ENCODE results near the gene OR14A16. TPM values are rescaled to one million over a fixed set of nuclear protein-coding genes. Genes with fewer than 3 reads are reported as not detected.

The OR14A16 gene
- total RNA-seq, 1 experiment from 2014 or later, result not detected

DNA sequence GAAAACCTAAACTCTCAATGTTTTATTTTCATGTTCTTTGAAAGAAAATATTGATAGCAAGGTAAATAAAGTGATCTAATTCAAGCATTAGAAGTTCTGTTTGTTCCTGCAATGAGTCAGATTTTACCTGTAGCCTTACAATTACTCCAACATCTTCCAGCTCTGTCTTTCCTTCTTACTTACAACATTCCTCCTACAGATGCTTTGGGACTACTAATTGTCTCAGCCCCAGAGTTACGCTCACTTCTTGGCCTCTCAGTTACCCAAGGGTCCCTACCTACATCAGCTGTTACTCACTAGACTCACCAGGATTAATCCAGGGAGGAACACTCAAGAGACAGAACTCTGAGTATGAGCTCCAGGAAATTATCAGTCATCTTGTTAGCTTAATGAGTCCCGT, 26.4 kb downstream of the OR14A16 start:
- Mint-ChIP-seq H3K4me3 (ENCODE audit: low read depth, unreplicated experiment) (no peak overlapping the region), H3K36me3 (ENCODE audit: insufficient read depth, unreplicated experiment) (no peaks in the 10 kb centered on the region), H3K9me3 (ENCODE audit: low read depth, unreplicated experiment) (peaks cover 12% of the 10 kb centered on the region), H3K27ac (ENCODE audit: unreplicated experiment) (no peak overlapping the region), H3K4me1 (ENCODE audit: low read depth, unreplicated experiment) (no peaks in the 10 kb centered on the region), H3K27me3 (ENCODE audit: unreplicated experiment) (no peaks in the 10 kb centered on the region)
- DNase-seq, result no peak
- intact Hi-C loops (cut with micrococcal nuclease; ENCODE audit: unreplicated experiment), result no loop called here
- TF ChIP-seq, protein P1, sequence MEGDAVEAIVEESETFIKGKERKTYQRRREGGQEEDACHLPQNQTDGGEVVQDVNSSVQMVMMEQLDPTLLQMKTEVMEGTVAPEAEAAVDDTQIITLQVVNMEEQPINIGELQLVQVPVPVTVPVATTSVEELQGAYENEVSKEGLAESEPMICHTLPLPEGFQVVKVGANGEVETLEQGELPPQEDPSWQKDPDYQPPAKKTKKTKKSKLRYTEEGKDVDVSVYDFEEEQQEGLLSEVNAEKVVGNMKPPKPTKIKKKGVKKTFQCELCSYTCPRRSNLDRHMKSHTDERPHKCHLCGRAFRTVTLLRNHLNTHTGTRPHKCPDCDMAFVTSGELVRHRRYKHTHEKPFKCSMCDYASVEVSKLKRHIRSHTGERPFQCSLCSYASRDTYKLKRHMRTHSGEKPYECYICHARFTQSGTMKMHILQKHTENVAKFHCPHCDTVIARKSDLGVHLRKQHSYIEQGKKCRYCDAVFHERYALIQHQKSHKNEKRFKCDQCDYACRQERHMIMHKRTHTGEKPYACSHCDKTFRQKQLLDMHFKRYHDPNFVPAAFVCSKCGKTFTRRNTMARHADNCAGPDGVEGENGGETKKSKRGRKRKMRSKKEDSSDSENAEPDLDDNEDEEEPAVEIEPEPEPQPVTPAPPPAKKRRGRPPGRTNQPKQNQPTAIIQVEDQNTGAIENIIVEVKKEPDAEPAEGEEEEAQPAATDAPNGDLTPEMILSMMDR (IDR thresholded peaks at IDR 0.05; ENCODE audit: unreplicated experiment), result no peak
- BruUV-seq (replicated peaks), result no TSS peak
- CTCF ChIA-PET, result no interaction called here

DNA sequence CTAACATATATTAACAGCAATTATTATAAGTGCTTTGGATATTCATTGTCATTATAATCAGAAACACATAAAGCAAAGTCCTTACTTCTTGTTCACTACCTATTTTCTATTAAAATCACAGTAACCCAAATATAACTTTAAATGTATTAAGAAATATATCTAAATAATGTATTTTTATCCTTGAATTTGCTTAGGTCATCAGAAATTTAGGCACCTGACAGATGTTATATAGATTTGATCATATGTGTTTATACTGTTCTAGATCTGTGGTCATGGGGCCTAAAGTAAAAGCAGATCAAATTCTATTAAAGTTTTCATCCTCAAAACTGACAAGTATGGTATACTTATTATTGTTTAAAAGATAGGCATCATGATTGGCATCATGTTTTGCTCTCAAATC, 54.3 kb downstream of the OR14A16 start:
- no peak overlapping the region for H3K27ac Mint-ChIP-seq (ENCODE audit: unreplicated experiment)
- TF ChIP-seq, protein P1 (IDR thresholded peaks at IDR 0.05; ENCODE audit: unreplicated experiment), result no peak
- CTCF ChIA-PET, result no interaction called here

More for the DNA sequence above, 54.3 kb downstream of the OR14A16 start:
- H3K4me3 Mint-ChIP-seq (ENCODE audit: low read depth, unreplicated experiment), result no peak overlapping the region
- H3K4me1 Mint-ChIP-seq (ENCODE audit: low read depth, unreplicated experiment), result no peaks in the 10 kb centered on the region
- BruUV-seq (replicated peaks), result no TSS peak
- no peak for DNase-seq
- no peaks in the 10 kb centered on the region for H3K27me3 Mint-ChIP-seq (ENCODE audit: unreplicated experiment)
- H3K36me3 Mint-ChIP-seq (ENCODE audit: insufficient read depth, unreplicated experiment), result no peaks in the 10 kb centered on the region
- intact Hi-C loops (cut with micrococcal nuclease; ENCODE audit: unreplicated experiment), result no loop called here
- peaks cover 5% of the 10 kb centered on the region for H3K9me3 Mint-ChIP-seq (ENCODE audit: low read depth, unreplicated experiment)

Other genes with a start within 250 kb of the OR14A16 start
- gene OR2G2, start 235.8 kb downstream of the OR14A16 start, total RNA-seq (2022), result not detected in 2 replicates
- gene OR2G3, start 218.5 kb downstream of the OR14A16 start, total RNA-seq (2022), result not detected in 2 replicates
- gene OR13G1, start 144.4 kb downstream of the OR14A16 start, total RNA-seq (2022), result not detected in 2 replicates
- gene OR6F1, start 107.5 kb downstream of the OR14A16 start, total RNA-seq (2022), result not detected in 2 replicates
- not detected in 2 replicates for gene OR14K1, start 85.5 kb downstream of the OR14A16 start, total RNA-seq (2022)
- gene OR14A2, start 76.0 kb downstream of the OR14A16 start, total RNA-seq (2022), result not detected in 2 replicates
- gene OR1C1, start 63.6 kb downstream of the OR14A16 start, total RNA-seq (2022), result not detected in 2 replicates
- gene OR11L1, start 17.8 kb upstream of the OR14A16 start, total RNA-seq (2022), result not detected in 2 replicates
- not detected in 2 replicates for gene TRIM58, start 33.1 kb upstream of the OR14A16 start, total RNA-seq (2022)
- gene OR2W3, start 71.5 kb upstream of the OR14A16 start, total RNA-seq (2022), result not detected in 2 replicates
- gene OR2T8, start 96.1 kb upstream of the OR14A16 start, total RNA-seq (2022), result not detected in 2 replicates
- gene OR2AJ1, start 100.8 kb upstream of the OR14A16 start, total RNA-seq (2022), result not detected in 2 replicates
- not detected in 2 replicates for gene OR2L8, start 124.7 kb upstream of the OR14A16 start, total RNA-seq (2022)
- gene OR2AK2, start 141.1 kb upstream of the OR14A16 start, total RNA-seq (2022), result not detected in 2 replicates
- gene OR2L5, start 189.5 kb upstream of the OR14A16 start, total RNA-seq (2022), result not detected in 2 replicates
- 0.21 TPM in 1 of 2 replicates, not detected in the other for gene OR2L2, start 206.0 kb upstream of the OR14A16 start, total RNA-seq (2022)
- not detected in 2 replicates for gene OR2L3, start 222.7 kb upstream of the OR14A16 start, total RNA-seq (2022)

All from Calu3 (cell line).